Epidermal melanocyte (primary cell): ENCODE measurements around the gene ADAM33.

ENCODE experiments used
- DNase-seq: peaks from one replicate; pipeline ENCODE4 v3.0.0; 2011; ENCODE audit warnings: low spot score; ENCODE audit not compliant: insufficient read length

The ADAM33 gene, protein sequence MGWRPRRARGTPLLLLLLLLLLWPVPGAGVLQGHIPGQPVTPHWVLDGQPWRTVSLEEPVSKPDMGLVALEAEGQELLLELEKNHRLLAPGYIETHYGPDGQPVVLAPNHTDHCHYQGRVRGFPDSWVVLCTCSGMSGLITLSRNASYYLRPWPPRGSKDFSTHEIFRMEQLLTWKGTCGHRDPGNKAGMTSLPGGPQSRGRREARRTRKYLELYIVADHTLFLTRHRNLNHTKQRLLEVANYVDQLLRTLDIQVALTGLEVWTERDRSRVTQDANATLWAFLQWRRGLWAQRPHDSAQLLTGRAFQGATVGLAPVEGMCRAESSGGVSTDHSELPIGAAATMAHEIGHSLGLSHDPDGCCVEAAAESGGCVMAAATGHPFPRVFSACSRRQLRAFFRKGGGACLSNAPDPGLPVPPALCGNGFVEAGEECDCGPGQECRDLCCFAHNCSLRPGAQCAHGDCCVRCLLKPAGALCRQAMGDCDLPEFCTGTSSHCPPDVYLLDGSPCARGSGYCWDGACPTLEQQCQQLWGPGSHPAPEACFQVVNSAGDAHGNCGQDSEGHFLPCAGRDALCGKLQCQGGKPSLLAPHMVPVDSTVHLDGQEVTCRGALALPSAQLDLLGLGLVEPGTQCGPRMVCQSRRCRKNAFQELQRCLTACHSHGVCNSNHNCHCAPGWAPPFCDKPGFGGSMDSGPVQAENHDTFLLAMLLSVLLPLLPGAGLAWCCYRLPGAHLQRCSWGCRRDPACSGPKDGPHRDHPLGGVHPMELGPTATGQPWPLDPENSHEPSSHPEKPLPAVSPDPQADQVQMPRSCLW

DNA sequence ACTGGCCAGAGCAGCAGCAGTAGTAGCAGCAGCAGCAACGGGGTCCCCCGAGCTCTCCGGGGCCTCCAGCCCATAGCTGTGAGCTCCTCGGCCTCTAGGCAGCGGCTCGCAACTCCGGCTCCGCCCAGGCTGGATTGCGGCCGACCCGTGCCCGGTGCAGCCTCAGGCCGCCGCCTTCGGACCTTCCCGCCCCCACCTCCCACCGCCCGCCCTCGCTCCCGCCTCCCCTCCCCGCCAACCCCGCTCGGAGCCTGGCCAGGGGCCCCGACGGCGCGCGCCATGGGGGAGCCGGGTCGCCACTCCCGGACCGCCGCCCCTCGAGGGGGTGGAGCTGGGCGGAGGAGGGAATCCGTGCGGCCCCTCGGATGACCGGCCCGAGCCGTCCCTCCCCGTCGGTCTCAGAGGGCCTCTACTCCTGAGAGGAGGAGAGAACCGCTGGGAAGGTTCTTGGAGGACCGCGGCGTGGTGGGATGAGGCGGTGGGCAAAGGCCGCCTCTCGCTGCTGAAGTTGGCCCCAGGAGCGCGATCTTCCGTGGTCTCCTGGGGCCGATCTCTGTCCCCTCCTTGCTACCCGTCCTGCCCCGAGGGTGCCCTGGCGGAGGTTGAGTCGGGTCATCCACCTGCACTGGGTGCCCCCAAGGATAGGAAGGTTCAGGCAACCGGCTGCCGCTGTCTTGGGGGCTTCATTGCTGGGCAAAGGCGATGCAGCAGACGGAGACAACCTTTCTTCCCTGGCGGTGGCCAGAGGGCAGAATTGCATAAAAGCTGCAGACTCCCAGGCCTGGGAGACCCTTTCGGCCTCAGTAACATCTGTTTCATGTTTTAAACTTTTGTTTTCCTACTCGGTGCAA, at the start of gene ADAM33:
Gene ADAM33 (minus strand): TSS at position 80 of the 851 bp plus-strand sequence. CDS start 6 bp downstream, at position 74.
- DNase-seq = peak; percentile 65

DNA sequence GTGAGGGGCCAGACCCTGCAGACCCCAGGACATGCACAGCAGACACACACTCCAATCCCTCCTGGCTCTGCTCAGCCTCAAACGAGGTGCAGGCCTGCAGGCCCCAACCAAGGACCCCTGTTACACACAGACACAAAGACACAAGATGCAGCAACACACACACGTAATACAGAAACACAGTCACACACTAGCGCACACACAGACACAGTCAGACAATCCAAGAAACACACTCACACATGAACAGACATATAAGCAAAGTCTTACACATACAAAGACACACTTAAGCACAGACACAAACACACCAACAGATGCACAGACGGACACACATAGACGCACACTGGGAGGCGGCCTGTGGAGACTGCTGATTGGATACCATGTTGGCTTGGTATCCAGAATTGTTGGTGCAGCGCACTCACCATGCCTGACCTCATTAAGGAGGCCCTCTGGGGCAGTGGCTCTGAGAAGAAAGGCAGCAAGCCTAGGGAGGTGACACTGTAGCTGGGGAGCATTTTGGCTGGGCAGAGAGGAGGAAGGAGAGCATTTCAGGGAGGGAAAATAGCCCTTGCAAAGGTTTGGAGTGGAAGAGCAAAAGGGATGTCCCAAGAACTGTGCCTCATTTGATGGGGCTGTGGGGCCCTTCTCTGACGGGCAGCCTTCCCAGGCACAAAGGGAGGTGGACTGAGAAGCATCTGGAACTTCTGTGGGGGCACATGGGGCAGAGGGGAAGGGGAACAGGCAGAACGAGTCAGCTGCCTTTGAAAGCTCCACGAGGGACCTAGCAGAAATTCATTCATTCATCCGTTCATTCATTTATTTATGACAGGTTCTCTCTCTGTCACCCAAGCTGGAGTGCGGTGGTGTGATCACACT, 49.2 kb upstream of the ADAM33 start:
- peak; percentile 11 for DNase-seq

DNA sequence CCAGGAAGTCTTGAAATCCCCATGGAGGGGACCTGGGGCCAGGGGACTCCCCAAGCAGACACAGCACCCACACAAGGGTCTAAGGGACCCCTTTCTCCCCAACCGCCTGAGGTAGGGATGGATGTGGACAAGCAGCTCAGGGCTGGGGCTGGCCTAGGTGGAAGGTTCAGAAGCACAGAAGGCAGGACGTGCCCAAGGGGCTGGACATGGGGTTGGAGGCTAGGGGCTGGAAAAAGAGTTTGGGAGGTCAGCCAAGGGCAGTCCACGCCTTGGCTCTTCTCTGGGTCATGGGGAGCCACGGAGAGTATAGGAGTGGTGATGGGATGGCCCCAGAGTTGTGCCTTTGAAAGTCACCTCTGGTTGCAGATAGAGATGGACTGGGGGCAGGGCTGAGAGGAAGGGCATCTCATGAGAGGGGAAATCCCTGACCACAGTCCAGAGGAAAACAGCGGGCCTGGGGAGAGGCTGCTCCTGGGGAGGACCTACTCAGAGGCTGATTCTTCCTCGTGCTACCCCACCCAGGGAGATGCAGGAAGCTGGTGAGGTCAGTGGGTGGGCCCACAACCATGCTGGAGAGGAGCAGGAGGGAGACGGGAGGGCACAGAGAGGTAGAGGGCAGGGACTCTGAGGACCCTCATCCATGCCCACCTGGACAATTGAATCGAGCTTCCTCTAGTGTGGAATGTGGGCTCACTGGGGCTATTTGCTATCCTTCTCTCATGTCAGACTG, 48.2 kb upstream of the ADAM33 start:
- no peak for DNase-seq

DNA sequence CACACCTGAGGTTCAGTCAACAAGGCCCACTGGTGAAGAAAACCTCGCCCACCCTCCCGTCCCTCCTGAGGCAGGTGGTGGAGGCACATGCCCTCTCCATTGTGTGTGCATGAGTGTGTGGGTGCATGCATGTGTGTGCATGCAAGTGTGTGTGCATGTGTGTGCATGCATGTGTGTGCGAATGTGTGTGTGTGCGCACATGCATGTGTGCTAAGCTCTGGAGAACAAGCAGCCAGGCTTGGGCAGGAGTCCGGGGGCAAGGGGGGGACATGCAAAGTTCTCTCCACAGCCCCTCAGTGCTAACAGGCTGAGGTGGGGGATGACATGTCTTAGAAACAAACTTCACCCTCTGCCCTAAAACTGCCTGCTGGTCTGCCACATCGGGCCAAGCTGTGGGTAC, 47.6 kb upstream of the ADAM33 start:
- DNase-seq = no peak

DNA sequence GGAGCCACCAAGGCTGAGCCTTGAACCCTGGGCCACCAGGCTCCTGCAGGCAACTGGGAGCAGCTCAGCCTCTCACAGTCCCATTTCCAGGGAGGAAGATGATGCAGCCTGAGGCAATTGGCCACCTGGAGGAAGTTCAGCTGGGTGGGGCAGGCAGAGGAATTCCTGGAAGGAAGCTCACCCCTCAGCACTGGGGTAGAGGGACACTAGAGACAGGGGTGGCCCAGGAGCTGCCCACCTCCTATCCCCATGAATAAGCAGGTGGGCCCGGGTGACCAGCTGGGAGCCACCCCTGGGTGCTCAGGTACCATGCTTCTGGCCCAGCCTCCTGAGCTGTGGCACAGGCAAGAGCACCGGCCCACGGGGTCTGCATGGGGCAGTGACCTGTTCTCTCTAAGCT, 47.1 kb upstream of the ADAM33 start:
- peak; percentile 13 for DNase-seq

DNA sequence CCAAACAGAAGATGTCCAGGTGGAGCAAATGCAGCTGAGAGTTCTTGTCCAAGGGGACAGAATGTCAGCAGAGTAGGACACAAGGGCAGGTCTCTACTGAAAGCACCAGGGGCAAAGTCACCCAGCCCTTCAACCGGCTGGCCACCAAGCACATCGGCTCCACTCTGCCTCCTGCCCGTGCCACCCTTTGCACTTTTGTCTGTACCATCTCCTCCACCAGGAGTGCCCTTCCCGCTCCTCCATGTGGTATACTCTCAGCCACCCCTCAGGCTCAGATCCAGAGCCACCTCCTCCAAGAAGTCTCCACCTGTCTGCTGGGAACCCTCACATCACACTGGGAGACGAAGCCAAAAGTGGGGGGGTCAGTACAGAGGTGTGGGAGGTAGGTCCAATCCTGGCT, 46.5 kb upstream of the ADAM33 start:
- DNase-seq = no peak

DNA sequence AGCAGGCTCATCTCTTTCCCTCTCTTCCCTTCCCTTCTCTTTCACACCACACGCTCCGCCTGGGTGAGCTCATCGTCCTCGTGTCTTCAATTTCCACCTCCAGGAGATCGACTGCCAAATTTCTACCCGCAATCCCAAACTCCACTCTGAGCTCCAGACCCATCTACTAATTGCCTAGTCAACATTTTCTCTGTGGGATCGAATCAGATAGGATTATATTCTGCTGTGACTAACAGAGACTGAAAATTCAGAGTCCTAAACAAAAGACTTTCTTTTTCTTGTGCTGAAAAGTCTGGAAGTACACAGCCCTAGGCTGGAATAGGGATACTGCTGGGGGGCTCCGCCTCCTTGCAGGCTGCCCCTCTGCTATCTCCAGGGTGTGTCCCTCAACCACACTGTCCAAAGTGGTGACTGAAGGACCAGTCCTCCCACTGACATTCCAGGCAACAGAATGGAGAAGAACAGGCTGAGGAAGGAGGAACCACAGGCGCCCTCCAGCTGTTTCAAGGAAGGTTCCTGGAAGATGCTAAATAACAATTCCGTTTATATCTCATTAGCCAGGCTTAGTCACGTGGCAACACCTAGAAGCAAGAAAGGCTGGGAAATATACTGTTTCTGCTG, 45.7 kb upstream of the ADAM33 start:
- DNase-seq = peak; percentile 52

DNA sequence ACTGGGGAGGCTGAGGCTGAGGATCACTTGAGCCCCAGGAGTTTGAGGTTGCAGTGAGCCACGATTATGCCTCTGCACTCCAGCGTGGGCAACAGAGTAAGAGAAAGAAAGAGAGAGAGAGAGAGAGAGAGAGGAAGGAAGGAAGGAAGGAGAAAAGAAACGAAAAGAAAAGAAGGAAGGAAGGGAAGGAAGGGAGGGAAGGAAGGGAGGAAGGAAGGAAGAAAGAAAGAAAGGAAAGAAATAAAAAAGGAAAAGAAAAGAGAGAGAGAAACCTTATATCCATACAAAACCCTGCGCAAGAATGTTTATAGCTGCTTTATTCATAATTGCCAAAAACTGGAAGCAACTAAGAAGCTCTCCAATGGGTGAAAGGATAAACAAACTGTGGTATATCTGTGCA, 42.5 kb upstream of the ADAM33 start:
- no peak for DNase-seq

DNA sequence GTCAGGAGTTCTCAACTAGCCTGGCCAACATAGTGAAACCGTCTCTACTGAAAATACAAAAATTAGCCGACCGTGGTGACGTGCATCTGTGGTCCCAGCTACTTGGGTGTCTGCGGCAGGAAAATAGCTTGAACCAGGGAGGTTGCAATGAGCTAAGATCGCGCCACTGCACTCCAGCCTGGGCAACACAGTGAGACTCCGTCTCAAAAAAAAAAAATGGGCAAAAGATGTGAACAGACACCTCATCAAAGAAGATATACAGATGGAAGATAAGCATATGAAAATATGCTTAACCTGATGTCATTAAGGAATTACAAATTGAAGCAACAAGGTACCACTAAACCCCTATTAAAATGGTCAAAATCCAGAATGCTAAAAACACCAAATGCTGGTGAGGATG, 41.5 kb upstream of the ADAM33 start:
- DNase-seq = no peak

DNA sequence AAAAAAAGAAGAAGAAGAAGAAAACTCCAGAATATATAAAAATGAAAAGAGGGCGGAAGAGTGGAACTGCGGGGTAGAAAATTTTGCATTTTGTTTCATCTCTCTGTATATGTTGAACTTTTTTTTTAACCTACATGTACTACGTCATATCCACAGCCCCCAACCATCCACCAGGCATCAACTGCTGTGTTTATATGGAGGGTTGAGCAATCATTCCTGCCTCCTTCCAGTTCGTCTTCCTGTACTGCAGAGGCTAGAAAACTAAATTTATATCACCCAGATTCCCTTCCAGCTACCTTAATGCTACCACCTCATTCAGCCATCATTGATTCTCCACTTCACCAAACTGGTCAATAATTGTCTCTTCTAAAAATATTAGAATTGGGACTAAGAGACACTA, 40.1 kb upstream of the ADAM33 start:
- DNase-seq = no peak

DNA sequence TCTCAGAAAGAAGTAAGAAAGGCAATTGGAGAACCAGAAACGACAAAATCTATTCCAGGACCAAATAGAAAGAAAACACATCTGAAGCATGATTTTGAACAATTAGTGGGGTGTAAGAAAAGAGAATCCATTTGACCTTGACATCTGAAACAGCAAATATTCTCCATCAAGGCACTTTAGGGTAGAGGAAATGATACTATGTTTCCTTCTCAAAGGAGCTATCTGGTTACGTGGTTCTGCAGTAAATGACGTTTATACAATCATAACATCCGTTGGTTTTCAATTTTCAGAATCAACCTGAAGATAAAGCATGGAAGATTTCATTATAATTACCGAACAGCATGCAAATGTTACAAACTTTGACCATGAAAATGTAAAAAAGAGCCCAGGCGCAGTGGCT, 38.8 kb upstream of the ADAM33 start:
- DNase-seq = no peak

DNA sequence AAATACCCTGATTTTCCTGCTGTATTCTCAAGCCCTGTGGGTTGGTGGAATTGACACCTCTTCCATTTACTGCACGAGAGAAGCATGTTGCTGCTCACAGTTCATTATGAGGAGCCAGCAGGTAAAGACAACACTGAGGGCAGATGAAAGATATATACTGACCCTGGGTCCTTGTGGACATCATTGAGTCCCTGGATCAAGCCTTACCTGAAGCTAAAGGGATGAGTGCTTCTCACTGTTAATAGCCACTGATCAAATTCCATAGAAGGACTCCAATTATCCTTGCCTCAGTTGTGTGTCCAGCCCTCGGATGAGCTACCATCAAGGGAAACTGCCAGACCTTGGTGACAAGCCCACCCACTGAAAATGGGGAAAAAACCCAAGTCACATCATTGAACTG, 38.3 kb upstream of the ADAM33 start:
- DNase-seq = no peak

DNA sequence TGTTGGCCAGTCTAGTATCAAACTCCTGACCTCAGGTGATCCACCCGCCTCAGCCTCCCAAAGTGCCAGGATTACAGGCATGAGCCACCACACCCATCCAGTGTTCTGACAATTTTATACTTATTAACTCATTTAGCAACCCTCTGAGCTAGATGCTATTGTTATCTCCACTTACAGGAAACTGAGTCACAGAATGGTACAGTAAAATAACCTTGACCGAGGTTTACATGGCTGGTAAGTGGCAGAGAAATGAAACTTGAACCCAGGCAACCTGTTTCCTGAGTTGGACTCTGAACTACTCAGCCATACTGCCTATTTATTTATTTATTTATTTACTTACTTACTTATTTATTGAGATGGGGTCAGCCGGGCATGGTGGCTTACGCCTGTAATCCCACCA, 37.2 kb upstream of the ADAM33 start:
- no peak for DNase-seq

DNA sequence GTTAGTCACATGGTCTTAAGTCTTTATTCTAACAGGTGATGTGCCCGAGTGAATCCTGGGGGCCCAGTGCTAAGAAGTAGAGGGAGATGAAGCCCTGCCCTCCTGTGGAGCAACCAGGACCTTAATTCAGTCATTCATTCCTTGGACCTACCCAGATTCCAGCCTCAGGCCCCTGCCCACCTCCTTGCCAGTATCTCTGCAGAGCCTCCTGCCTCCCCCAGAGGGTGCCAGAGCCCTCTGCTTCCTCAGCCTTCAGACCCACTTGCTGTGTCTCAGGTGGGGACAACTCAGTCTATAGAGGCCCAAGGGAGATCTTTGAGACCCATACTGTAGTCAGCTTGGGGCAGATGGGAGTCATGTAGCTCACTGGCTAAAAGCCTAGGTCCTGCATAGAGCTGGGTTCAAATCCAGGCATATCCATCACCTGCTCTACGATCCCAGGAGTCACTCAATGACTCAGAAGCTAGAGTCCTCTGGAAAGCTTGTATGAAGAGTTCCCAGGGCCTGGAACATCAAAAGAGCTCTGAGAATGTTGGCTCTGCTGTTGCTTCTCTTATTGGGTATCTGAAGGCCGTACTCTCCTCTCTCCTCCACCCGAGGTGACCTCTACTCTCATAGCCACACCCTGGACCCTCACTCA, 34.5 kb upstream of the ADAM33 start:
- DNase-seq = no peak

DNA sequence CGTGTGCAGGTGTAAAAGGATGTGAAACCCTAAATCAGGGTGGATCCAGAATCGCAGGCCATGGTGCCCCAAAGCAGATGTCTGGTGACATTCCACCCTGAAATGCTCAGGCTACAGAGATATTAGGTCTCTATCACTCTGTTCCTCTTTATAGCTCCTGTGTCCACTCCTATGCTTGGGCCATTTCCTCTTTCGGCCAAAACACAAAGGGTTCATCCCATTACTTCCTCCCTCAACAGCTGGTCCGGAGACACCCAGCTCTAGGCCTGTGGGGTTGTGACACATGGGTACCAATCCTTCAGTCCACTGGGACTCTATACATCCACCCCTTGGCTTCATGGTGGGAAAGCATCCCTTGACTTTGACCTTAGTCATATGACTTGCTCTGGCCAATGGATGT, 32.3 kb upstream of the ADAM33 start:
- DNase-seq = no peak

DNA sequence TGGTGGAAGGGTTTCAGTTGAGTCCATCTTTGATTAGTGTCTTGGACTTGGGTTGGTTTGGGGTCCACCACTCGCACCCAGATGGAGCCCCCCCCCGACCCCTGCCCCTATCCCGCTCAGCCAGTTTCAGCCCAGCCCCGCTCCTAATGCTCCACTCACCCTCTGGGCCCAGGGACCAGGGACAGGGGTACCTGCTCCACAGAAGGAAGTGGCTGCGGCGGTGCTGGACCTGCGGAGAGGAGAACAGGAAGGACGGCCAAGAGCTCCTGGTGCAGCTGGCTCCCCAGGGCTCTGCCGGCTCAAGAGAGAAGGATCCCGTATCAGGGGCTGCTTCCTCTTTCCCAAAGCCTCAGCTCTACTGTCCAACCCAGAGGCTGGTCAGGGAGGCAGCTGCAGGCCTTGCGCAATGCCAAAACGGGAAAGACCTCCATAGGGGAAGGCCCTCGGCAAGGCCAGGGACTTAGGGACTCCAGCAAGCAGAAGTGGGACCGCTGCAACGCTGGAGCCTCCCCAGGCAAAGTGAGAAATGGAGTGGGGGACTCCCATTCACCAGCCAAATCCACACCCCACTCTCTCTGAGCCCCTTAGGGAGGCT, 30.6 kb upstream of the ADAM33 start, which contains the start of gene SIGLEC1:
Gene SIGLEC1 (minus strand): TSS at position 322 of the 595 bp plus-strand sequence. CDS start 5,472 bp downstream, outside the sequence.
- DNase-seq = no peak

DNA sequence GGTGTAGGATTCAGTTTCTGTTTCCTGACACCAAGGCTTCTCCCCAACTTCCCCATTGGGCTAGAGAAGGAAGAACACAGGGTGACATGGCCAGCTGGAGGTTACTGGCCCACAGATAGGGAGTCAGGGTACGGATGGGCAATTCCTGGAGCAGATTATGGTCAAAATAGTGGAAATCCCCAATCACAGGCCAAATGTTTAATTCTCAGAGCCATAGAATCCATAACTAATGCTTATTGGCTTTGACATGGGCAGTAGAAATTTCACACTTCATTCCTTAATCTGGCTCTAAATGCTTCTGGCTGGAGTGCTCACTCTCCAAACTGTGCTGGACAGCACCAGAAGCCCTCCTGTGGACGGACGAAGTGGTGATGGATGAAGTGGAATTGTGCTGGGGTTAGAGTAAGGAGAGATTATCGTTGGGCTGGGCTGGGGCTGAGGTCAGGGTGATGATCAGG, 29.7 kb upstream of the ADAM33 start:
- no peak for DNase-seq

DNA sequence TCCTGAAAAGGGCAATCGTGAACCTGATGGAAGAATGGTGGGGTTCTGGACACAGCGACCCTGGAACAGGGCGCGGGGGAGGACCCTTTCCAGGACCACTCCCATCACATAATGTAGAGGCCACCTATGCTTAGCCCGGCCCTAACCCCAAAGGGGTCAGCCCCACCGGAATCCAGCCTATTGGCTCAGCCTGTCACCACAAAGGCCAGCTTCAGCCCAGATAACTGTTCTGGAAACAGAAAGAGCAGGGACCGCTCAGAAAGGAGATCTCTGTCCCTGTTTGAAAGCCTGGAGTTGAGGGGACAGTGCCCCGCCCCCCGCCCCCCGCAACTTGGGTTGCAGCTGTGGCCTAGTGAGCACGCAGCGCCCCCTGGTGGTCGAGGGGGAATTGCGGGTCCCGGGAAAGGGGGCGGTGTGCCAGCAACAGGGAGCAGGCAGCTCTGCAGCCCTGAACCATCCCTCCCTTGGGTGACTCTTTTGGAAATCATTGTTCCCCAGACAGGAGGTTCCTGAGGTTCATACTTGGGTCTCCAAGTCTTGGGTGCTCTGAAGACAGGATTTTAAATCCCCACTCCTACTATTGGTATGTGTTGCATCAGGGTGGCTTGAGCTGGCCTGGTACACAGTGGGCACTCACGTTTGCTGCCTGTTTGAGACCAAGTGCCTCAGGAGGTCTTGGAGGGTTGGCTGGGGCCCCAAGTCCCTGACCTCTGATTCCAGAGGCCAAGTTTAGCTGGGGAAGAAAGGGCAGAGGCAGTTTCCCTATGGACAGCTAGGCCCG, 29.1 kb upstream of the ADAM33 start:
- DNase-seq = peak; percentile 77
